ENCODE measurements around the gene NOTCH1.
"Not testable (repeated sequence)": the region's sequence is repeated elsewhere in the genome, so short reads cannot be mapped to it uniquely, and the experiment has no call there.

Gene NOTCH1

DNA sequence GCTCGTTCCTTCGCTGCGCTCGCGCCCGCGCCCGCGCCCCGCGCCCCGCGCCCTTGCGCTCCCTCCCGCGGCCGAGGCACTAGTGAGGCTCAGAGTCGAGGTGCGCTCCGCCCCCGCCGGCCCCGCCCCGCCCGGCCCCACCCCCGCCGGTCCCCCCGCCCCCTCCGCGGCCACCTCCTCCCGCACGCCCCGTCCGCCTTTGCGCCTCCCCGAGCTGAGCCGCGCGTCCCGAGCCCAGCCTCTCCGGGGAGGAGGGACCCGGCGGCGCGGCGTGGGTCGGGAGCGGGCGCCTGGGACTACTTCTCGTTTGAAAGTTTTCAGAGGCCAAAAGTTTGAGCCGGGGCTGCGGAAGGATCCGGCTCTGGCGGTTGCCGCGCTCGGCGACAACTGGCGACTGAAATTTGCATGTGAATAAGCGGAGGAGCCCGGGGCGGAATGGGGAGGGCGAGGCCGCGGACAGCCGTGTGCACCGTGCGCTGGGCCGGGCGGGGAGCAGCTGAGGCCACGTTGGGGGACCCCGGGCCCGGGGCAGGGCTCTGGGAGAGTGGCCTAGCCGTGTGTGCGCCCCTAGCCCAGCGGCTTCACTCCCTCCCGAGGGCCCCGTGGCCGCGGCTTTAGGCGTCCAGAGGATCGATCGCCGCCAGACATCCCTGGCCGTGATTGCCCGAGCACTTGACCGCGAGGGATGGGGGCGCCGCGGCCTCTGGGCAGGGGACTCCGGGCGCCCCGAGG, at the start of gene NOTCH1:
NOTCH1 (minus strand) TSS at position 84 of the 732 bp plus-strand sequence. CDS start 262 bp downstream, outside the sequence.
- DNase-seq, result peak; percentile 85 to 92

- DNase-seq, result no peak
These were observed 48.6 kb upstream of the NOTCH1 start for GRCh38 chr9:136594492-136594891.

DNA sequence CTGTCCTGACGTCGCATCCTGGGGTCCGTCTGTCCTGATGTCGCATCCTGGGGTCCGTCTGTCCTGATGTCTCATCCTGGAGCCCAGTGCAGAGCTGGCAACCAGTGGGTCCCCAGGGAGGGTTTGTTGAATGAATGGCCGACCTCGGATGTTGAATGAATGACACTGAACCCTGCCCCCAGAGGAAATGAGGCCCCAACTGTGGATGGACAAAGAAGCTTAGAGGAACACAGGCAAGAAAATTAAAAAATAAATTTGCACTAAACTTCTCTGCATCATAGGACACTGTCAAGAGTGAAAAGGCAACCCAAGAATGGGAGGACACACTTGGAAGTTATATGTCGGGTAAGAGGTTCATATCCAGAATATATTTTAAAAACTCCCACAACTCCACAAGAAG, 47.7 kb upstream of the NOTCH1 start:
- DNase-seq, result no peak

- no peak for DNase-seq
These were observed 46.8 kb upstream of the NOTCH1 start for GRCh38 chr9:136592666-136593065.

DNA sequence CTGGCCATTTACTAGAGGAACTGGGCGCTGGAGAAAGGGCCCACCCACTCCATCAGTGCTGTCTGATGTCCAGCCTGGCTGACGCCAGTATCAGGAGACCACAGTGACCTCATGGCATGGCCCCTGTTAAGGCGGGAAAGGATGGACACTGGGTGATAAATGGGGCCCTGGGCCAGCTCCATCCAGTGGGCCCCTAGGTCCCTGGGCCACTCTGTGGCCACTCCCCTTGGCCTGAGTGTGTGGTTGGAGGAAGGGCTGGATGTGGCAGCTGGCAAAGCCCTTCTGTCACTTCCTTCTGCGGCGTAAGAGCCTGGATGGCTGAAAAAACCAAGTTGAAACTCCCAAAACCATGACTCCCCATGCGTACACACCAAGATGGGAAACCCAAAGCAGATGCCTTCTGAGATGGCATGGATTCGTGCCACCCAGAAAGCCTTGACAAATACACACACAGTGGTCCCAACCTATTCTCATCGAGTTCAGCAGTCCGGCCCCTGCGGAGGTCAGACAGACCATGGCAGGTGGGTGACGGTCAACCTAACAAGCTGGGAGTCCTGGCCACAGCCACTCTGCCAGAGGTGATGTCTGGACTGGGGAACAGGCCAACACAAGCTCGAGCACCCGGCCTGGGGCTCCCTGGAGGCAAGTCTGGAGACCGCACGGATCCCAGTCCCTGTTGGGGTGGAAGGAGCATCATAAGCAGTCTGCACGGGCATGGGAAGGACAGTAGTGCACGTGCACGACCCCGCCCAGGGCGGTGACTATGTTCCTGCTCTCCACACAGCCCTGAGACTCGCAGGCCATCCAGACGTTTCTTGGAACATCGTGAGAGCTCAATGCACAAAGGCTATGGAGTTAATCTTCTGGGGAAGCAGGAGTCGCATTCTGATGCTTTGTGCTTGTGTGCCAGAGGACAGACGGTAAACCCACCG, 45.2 kb upstream of the NOTCH1 start:
- DNase-seq, result no peak

DNA sequence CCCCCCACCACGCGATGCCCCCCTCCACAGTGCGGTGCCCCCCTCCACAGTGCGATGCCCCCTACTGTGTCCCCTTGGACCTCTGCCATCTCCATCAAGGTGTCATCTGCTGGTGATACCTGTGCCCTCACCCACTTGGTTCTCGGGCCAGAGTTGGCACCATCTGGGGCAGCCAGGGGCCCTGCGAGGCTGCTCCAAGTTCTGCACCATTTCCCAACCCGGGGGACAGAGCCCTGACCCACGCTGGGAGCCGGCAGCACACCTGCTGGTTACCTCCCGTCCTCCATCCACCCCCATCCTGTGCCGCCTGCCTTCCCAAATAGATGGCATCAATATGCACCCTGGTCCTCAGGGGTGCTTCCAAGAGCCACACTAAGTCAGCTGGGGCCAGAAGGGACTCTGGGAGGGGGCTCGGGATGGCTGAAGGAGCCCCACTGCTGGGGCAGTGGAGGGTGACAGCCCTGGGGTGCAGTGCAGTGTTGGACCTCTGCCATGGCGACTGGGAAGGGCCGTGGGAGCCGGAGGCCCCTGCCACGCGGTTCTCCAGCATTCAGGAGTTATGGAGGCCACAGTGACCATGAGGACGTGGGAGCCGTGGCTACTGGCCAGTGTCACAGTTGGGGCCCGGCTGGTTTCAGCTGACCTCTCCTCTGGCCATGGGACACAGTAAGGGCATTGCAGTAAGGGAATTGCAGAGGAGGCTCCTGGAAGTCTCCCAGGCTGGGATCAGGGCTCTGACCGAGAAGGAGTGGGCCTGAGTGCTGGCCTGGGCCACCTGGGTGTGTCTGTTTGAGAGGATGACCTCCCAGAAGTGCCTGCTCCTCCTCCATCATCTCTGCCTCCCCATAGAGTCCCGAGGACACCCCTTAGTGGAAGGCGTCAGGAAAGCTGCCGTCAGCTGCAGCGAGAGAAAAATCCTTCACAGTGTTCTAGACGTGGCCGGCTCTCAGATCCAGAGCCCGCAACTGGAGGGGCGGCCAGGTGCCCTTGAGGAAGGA, 44.2 kb upstream of the NOTCH1 start:
- DNase-seq, result no peak

DNA sequence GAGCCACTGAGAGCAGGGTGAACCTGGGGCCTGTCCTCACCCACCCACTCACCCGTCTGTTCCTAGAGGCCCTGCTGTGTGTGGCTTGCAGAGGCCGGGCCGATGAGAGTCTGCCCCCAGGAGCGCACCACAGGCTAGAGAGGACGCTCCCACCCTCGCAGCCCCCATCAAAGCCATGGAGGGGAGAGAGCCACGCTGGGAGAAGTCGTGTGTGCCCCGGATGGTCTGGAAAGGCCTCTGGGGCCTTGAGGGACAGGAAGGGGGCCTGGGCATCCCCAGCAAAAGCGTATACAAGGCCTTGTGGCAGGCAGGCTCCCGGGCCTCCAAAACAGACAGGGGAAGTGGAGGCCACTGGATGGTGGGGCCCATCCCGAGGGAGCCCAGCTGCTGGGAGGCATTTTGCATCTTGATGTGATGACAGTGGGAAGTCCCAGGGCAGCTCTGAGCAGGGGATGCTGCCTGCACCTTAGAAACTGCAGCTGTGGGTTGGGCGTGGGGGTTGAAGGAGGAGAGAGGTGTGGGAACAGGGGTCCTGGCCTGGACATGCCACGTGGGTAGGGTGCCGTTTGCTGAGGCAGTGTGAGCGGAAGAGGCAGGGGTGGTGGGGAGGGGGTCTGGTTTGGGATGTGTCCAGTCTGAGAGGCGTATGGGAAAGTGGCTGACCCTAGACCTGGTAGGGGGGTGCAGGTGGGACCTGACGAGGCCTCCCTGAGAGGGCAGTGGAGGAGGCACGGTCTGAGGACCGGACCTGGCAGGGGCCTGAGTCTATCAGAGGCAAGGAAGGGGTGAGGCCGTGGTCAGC, 43.0 kb upstream of the NOTCH1 start:
- no peak for DNase-seq

DNA sequence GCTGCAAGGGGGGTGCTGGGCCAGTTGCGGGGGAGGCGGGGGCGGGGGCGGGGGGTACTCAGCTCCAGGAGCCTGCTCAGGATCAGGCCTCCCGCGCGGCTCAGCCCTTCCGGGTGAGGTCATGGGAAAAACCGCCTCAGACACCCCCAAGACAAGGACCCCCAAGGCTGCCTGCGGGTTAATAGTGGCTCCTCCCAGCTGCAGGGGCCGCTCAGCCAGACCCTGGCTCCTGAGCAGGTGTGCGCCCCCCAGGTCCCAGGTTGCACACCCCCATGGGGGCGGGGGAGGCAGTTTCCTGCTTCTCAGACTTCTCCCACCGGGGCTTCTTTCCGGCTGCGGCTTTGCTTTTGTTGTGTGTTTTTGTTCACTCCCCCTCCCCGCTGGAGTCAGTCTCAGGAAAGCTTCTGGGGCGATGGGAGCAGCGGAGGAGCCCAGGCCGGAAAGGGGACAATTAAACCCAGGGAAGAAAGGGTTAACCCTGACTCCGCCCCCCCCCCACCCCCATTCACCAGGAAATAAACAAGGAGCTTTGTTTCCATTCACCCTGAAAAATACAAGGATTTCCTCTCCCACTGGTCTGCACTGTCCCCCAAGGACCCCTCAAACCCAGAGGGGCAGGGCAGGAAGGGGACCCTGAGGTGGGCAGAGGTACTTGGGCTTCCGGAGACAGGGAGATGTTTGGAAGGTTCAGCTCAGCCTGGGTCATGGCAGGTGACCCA, 42.3 kb upstream of the NOTCH1 start:
- DNase-seq, result no peak

GRCh38 chr9:136587145-136587943, 41.5 kb upstream of the NOTCH1 start:
- no peak for DNase-seq

DNA sequence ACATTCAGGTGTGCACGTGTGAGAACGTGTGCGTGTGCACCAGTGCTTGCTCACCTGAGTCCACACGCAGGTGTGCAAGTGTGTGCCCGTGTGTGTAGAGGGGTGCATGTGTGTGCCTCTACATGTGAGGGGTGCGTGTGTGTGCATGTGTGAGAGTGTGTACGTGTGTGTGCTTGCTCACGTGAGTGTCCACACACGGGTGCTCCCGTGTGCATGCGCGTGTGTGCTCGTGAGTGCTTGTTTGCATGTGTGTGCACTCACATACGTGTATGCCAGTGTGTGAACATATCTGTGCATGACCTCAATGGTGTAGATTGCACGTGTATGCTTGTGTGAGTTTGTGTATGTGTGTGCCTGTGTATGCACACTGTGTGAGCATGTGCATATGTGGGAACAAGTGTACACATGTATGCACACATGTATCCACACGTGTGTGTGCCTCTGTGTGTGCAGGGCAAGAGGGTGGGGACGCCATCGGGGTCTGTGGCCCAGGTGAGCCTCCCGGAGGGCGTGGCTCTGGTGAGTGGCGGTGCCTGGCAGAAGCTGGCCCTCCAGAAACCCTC, 40.6 kb upstream of the NOTCH1 start:
- no peak for DNase-seq

DNA sequence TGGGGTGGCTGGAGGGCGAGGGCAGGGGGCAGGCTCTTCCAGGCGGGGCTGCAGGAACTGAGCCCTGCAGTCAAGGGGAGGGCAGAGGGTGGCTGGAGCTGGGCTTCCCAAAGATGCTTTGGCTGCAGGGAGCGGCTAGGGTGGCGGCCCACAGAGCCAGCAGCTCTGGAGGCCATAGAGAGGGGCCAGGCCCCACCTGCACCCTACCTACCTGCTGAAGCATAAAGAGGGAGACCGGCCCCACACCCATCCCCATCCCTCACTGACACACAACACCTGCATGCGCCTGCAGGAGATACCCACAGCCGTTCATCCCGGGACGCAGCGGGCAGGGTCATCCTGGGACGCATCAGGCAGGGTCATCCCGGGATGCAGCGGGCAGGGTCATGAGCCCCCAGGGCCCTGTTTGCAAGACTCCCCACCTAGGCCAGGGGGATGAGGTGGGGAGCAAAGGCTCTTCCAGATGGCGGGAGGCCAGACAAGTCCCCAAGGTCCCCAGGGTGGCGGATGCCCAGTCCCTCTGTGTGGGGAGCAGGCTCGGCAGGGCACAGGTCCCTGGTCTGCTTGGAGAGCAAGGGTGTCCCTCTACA, 39.8 kb upstream of the NOTCH1 start:
- DNase-seq, result no peak

DNA sequence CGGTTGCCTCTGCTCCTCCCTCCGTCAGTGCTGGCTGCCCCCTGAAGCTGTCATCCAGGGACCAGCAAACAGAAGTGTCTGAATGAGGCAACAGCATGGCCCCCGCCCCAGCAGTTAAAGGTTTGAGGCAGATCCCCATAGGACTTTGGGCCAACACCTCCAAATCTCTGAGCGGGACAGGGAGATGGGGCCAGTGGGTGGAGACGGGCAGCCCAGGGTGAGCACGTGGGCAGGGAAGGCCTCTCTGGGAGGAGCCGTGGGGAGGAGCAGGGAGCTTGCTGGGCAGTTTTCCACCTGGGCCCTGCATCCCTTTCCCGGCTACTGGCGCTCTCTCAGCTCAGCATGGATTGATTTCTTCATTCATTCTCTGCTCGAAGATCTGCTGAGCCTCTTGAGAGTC, 39.1 kb upstream of the NOTCH1 start:
- no peak for DNase-seq

DNA sequence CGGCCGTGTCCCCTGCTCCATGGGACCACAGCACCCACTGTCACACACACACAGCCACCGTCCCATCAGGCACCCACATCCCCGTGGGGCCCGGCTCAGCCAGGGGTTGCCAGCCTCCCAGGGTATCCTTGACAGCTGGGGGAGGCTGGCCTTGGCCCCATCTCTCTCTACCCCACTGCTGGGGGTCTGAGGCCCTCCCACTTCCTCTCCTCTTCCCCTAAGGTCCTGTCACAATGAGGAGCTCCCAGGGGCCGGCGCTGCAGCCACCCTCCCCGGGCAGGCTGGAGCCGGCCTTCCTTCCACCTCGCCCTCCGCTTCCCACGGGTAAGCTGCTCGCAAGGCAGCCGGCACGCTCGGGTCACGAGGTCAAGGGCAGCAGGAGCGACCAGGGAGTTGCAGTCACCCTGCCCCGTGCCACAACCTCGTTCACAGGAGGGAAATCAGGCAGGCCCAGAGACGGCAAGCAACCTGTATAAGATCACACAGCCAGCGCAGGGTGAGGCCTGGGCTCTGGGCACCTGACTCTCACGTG, 38.6 kb upstream of the NOTCH1 start:
- no peak for DNase-seq

DNA sequence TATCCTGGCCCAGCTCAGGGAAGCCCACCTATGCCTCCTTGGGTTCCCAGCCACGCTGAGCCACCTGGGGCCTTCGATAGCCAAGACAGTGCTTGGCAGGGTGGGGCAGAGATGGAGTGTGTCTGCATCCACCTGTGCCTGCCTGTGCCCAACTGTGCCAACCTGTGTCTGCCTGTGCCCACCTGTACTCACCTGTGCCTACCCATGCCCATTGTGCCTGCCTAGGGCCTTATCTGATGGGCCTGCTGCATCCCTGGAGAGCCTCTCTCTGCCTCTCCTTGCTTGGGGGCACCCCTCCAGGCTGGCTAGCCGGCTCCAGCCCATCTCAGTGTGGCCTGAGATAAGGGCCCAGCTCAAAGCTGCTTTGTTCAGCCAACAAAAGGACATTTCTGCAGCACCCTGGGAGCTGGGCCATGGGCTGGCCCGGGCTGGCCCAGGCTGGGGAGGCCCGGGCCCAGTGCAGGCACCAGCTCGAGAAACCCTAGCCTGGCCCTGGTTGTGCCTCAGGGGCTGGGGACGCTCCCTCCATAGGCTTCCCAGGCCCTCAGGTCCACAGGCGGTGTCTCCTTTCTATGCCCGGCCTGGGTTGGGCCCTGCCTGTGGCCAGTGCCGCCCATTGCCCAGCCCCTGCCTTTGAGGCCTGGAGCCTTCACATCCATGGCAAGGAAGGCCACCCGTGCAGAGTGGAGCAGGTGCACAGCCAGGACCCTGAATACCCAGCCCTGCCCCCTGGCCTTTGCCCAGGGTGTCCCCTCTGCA, 37.3 kb upstream of the NOTCH1 start:
- DNase-seq, result no peak

- no peak for DNase-seq
These were observed 36.0 kb upstream of the NOTCH1 start for GRCh38 chr9:136581614-136582447.

DNA sequence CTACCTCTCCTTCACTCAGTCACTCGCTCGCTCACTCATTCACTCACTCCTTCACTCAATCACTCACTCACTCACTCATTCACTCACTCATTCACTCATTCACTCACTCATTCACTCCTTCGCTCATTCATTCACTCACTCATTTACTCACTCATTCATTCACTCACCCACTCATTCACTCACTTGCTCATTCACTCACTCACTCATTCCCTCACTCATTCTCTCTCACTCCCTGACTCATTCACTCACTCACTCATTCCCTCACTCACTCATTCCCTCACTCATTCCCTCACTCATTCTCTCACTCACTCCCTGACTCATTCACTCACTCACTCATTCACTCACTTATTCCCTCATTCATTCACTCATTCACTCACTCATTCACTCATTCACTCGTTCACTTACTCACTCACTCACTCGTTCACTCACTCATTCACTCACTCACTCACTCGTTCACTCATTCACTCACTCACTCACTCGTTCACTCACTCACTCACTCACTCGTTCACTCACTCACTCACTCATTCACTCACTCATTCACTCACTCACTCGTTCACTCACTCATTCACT, 33.9 kb upstream of the NOTCH1 start:
- DNase-seq, result not testable (repeated sequence)
